ENCODE results near the gene TECPR2.
"Not testable (repeated sequence)": the region's sequence is repeated elsewhere in the genome, so short reads cannot be mapped to it uniquely, and the experiment has no call there.

The TECPR2 gene

GRCh38 chr14:102545461-102546265 is 182.9 kb downstream of the TECPR2 start:
- Histone ChIP-seq H3K36me3 (ENCODE audit: control insufficient read depth in 5 of 5, insufficient read depth in 5 of 5, low read length in 5 of 5) (no peaks in the 10 kb centered on the region), H3K9me3 (ENCODE audit: control insufficient read depth in 5 of 5, low read length in 5 of 5) (no peaks in the 10 kb centered on the region), H3K4me3 (ENCODE audit: low read depth in 1 of 5, low read length in 5 of 5) (peak overlapping the region in 1 of 5 donors; percentile 55), H3K27ac (ENCODE audit: low read depth, low read length) (no peak overlapping the region), H3K27me3 (ENCODE audit: control insufficient read depth in 5 of 5, insufficient read depth in 4 of 5, low read length in 5 of 5) (peaks cover 17 to 26% (median 22%) of the 10 kb centered on the region in 5 donors), H3K9ac (ENCODE audit: low read length in 5 of 5) (no peak overlapping the region), H3K4me1 (ENCODE audit: control insufficient read depth in 5 of 5, insufficient read depth in 5 of 5, low read length in 5 of 5) (peaks cover 0 to 18% (median 13%) of the 10 kb centered on the region in 5 donors)

GRCh38 chr14:102548616-102549240 is 186.0 kb downstream of the TECPR2 start:
- H3K4me3 ChIP-seq (ENCODE audit: low read depth in 1 of 5, low read length in 5 of 5), result no peak overlapping the region
- no peak overlapping the region for H3K9ac ChIP-seq (ENCODE audit: low read length in 5 of 5)
- H3K27me3 ChIP-seq (ENCODE audit: control insufficient read depth in 5 of 5, insufficient read depth in 4 of 5, low read length in 5 of 5), result peaks cover 10 to 27% (median 21%) of the 10 kb centered on the region in 5 donors
- no peaks in the 10 kb centered on the region for H3K9me3 ChIP-seq (ENCODE audit: control insufficient read depth in 5 of 5, low read length in 5 of 5)
- no peak overlapping the region for H3K27ac ChIP-seq (ENCODE audit: low read depth, low read length)
- H3K4me1 ChIP-seq (ENCODE audit: control insufficient read depth in 5 of 5, insufficient read depth in 5 of 5, low read length in 5 of 5), result peaks cover 0 to 21% (median 14%) of the 10 kb centered on the region in 5 donors
- no peaks in the 10 kb centered on the region for H3K36me3 ChIP-seq (ENCODE audit: control insufficient read depth in 5 of 5, insufficient read depth in 5 of 5, low read length in 5 of 5)

- peaks cover 0 to 15% (median 12%) of the 10 kb centered on the region in 5 donors for H3K4me1 ChIP-seq (ENCODE audit: control insufficient read depth in 5 of 5, insufficient read depth in 5 of 5, low read length in 5 of 5)
- H3K36me3 ChIP-seq (ENCODE audit: control insufficient read depth in 5 of 5, insufficient read depth in 5 of 5, low read length in 5 of 5); H3K9ac ChIP-seq (ENCODE audit: low read length in 5 of 5); H3K27me3 ChIP-seq (ENCODE audit: control insufficient read depth in 5 of 5, insufficient read depth in 4 of 5, low read length in 5 of 5); H3K4me3 ChIP-seq (ENCODE audit: low read depth in 1 of 5, low read length in 5 of 5); H3K27ac ChIP-seq (ENCODE audit: low read depth, low read length); H3K9me3 ChIP-seq (ENCODE audit: control insufficient read depth in 5 of 5, low read length in 5 of 5): not testable (repeated sequence)
Observed at GRCh38 chr14:102550927-102551401, 188.2 kb downstream of the TECPR2 start.
